ENCODE results near the gene HFM1.
"Not testable (repeated sequence)": the region's sequence is repeated elsewhere in the genome, so short reads cannot be mapped to it uniquely, and the experiment has no call there.

HFM1 gene

DNA sequence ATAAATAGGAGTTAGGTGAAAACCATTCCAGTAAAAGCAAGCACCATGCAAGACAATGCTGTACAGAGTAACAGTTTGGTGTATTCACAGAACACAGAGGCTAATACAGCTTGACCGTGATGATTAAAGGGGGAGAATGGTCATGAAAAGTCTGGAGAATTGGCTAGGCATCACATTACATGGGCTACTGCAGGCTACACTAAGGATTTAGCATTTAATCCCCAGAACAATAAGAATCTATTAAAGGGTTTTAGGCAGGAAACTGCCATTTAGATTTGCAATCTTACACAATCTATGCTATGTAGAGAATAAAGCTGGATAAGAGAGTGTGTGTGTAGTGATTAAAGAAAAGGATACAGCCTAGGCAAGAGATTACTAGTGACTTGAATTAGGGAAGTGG lies 30.6 kb downstream of the HFM1 start:
- DNase-seq (ENCODE audit: low read depth): no peak

- not testable (repeated sequence) for DNase-seq (ENCODE audit: low read depth)
Measured at GRCh38 chr1:91372230-91372629, 32.4 kb downstream of the HFM1 start.

GRCh38 chr1:91349524-91349923 lies 55.1 kb downstream of the HFM1 start:
- DNase-seq (ENCODE audit: low read depth): no peak

- no peak for DNase-seq (ENCODE audit: low read depth)
Measured at GRCh38 chr1:91346824-91347223, 57.8 kb downstream of the HFM1 start.

DNA sequence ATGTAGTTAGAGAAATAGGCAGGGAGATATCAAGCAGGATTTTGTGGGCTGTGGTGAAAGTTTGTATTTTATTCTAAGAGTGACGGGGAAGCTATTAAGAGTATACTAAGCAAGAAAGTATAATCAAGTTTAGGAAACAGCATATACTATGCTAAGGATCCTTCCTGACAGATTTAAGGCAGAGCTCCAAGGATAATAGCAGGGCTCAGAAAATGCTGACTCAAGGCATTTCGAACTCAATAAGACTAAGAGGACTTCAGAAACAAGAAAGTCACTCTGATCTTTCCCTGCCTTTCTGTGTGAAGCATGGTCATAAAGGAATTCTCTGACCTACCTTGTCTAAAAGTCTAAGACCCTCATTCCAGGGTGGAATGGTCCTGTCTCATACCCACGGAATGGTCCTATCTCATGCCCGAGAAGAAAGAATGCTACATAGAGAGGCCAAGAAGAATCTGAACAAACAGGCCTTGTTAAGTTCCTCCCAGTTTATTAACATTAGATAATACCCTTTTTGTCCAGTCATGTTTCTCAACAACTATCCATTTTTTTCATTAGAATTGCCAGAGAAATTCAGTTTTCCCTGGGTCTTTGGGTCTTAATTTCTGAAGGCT lies 59.1 kb downstream of the HFM1 start:
- DNase-seq (ENCODE audit: low read depth): no peak

GRCh38 chr1:91338501-91338900 lies 66.1 kb downstream of the HFM1 start:
- DNase-seq (ENCODE audit: low read depth): no peak

GRCh38 chr1:91335603-91336002 lies 69.0 kb downstream of the HFM1 start:
- no peak for DNase-seq (ENCODE audit: low read depth)

GRCh38 chr1:91334856-91335255 lies 69.8 kb downstream of the HFM1 start:
- no peak for DNase-seq (ENCODE audit: low read depth)

DNA sequence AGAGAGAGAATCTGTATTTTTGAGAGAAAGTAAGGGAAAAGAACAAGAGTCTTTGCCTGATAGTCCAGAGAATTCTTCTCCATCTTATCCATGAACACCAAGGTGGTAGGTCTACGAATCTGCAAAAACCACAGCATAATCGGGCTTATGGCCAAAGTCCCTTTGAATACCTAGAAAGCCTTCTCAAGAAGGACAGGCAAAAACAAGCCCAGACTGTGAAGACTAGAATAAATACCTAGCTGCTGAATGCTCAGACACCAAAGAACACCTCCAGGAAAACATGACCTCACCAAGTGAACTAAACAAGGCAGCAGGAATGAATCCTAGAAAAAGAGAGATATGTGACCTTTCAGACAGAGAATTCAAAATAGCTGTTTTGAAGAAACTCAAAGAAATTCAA lies 79.2 kb downstream of the HFM1 start:
- DNase-seq (ENCODE audit: low read depth): no peak

GRCh38 chr1:91314643-91315042 lies 90.0 kb downstream of the HFM1 start:
- DNase-seq (ENCODE audit: low read depth): no peak

- DNase-seq (ENCODE audit: low read depth): no peak
Measured at GRCh38 chr1:91311672-91312071, 93.0 kb downstream of the HFM1 start.

- DNase-seq (ENCODE audit: low read depth): no peak
Measured at GRCh38 chr1:91308544-91308943, 96.1 kb downstream of the HFM1 start.

GRCh38 chr1:91307784-91308409 lies 96.7 kb downstream of the HFM1 start:
- no peak for DNase-seq (ENCODE audit: low read depth)

DNA sequence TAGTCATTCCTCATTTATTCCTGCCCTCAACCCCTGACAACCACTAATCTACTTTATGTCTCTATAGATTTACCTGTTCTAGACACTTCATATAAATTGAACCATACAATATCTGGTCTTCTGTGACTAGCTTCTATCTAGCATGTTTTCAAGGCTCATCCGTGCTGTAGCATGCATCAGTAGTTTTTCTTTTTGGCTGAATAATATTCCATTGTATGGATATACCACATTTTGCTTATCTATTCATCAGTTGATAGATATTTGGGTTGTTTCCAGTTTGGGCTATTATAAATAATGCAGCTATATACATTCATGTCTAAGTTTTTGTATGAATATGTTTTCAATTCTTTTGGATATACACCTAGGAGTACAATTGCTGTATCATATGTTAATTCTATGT lies 101.5 kb downstream of the HFM1 start:
- DNase-seq (ENCODE audit: low read depth): no peak

- not testable (repeated sequence) for DNase-seq (ENCODE audit: low read depth)
Measured at GRCh38 chr1:91288843-91289553, 115.6 kb downstream of the HFM1 start.

DNA sequence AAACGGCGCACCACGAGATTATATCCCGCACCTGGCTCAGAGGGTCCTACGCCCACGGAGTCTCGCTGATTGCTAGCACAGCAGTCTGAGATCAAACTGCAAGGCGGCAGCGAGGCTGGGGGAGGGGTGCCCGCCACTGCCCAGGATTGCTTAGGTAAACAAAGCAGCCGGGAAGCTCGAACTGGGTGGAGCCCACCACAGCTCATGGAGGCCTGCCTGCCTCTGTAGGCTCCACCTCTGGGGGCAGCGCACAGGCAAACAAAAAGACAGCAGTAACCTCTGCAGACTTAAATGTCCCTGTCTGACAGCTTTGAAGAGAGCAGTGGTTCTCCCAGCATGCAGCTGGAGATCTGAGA lies 117.7 kb downstream of the HFM1 start:
- not testable (repeated sequence) for DNase-seq (ENCODE audit: low read depth)

GRCh38 chr1:91286259-91286961 lies 118.2 kb downstream of the HFM1 start:
- DNase-seq (ENCODE audit: low read depth): not testable (repeated sequence)

- no peak for DNase-seq (ENCODE audit: low read depth)
Measured at GRCh38 chr1:91283421-91283726, 121.3 kb downstream of the HFM1 start.

- DNase-seq (ENCODE audit: low read depth): peak; percentile 6
Measured at GRCh38 chr1:91282695-91283420, 121.8 kb downstream of the HFM1 start.

GRCh38 chr1:91281782-91282181 lies 122.9 kb downstream of the HFM1 start:
- DNase-seq (ENCODE audit: low read depth): no peak

DNA sequence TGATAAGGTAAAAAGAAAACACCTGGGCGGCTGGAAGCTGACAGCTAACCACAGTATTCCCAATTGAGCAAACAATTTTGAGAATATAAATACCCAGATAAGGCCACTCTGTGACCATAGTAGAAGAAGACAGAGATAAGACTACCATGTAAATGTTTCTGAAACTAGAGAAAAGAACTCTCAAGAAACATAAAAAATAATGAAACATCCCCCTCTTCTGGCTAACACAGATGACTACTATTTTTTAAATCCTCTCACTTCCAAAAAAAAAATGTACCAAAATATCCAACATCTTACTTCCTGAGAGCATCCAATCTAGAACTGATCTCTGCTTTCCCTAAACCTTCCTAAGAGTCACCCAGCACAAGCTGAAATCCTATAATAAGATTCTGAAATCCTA lies 125.9 kb downstream of the HFM1 start:
- DNase-seq (ENCODE audit: low read depth): no peak

DNA sequence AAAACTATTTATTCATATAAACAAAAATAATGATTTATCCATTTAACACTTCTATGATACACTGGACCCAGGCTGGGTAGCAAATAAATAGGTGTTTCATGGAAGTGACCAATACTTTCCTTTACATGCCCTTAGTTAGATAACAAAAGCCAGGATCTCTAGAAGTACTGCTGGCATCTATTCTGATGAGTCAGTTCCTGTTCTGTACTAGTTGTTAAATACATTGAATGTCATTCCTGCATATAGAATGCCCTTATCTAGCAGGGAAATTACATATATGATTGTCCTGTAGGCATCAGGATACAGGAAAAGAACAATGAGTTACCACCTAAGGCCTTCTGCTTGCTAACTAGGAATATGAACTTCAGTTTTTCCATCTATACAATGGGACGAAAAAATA lies 130.8 kb downstream of the HFM1 start:
- DNase-seq (ENCODE audit: low read depth): no peak

GRCh38 chr1:91261655-91262054 lies 143.0 kb downstream of the HFM1 start:
- no peak for DNase-seq (ENCODE audit: low read depth)

Measured in activated T-helper 9 cell treated with anti-CD3 and anti-CD28 coated beads, Interleukin-2, amount 50 U/mL, for 16 hours (primary cell).